ENCODE measurements around the gene FAM53A. TPM values are rescaled to one million over a fixed set of nuclear protein-coding genes. Genes with fewer than 3 reads are reported as not detected.

The FAM53A gene
- polyA plus RNA-seq (ENCODE audit: insufficient read length) = 1.4 TPM
- long read RNA-seq, donor 1, partial matches to known transcripts = 69 of 69 reads
- long read RNA-seq, donor 1, other reads (novel, unspliced or antisense) = 0 of 69 reads
- long read RNA-seq, donor 2, partial matches to known transcripts = 0 of 2 reads
- long read RNA-seq, donor 2, other reads (novel, unspliced or antisense) = 0 of 2 reads
- long read RNA-seq, donor 3, partial matches to known transcripts = 0 of 1 reads
- long read RNA-seq, donor 3, other reads (novel, unspliced or antisense) = 0 of 1 reads
- long read RNA-seq, donor 4 = 0 reads
- long read RNA-seq, donor 5 = 0 reads
- long read RNA-seq, donor 6, partial matches to known transcripts = 0 of 1 reads
- long read RNA-seq, donor 6, other reads (novel, unspliced or antisense) = 0 of 1 reads
- long read RNA-seq, donor 7 = 0 reads
- long read RNA-seq, donor 8 = 0 reads

- peak; percentile 84 for DNase-seq
Measured at GRCh38 chr4:1683736-1684505, at the start of gene FAM53A. Gene FAM53A, minus strand, starts transcription at chr4:1684313. Its CDS starts 15,572 bp downstream, at chr4:1668741.

GRCh38 chr4:1732911-1733310 lies 48.8 kb upstream of the FAM53A start:
- peak; percentile 34 for DNase-seq

- no peak for DNase-seq
Measured at GRCh38 chr4:1731180-1731579, 47.1 kb upstream of the FAM53A start.

- no peak for DNase-seq
Measured at GRCh38 chr4:1730532-1731135, 46.5 kb upstream of the FAM53A start.

- DNase-seq = no peak
Measured at GRCh38 chr4:1728061-1728980, 44.2 kb upstream of the FAM53A start.

- no peak for DNase-seq
Measured at GRCh38 chr4:1727117-1728031, 43.3 kb upstream of the FAM53A start.

- DNase-seq = peak; percentile 85
Measured at GRCh38 chr4:1726146-1726934, 42.2 kb upstream of the FAM53A start.

- DNase-seq = no peak
Measured at GRCh38 chr4:1725521-1725920, 41.4 kb upstream of the FAM53A start.

- no peak for DNase-seq
Measured at GRCh38 chr4:1723131-1723801, 39.2 kb upstream of the FAM53A start.

- DNase-seq = no peak
Measured at GRCh38 chr4:1722551-1723118, 38.5 kb upstream of the FAM53A start.

GRCh38 chr4:1721666-1722550 lies 37.8 kb upstream of the FAM53A start:
- no peak for DNase-seq

GRCh38 chr4:1721003-1721665 lies 37.0 kb upstream of the FAM53A start, which contains the start of the genes TACC3 and TMEM129:
Gene TACC3, plus strand, starts transcription at chr4:1721521. Its CDS starts 1,901 bp downstream, at chr4:1723422.
Gene TMEM129, minus strand, starts transcription at chr4:1721323. Its CDS starts 486 bp downstream, at chr4:1720837.
- peak; percentile 94 for DNase-seq

- DNase-seq = no peak
Measured at GRCh38 chr4:1720163-1720983, 36.3 kb upstream of the FAM53A start.

GRCh38 chr4:1718095-1718850 lies 34.2 kb upstream of the FAM53A start:
- no peak for DNase-seq
